AG09319 (cell line): ENCODE measurements around the gene TRIP12.
"Not testable (repeated sequence)": the region's sequence is repeated elsewhere in the genome, so short reads cannot be mapped to it uniquely, and the experiment has no call there.

Experiments used
- DNase-seq: peaks from one replicate; pipeline ENCODE4 v3.0.0-alpha.2; 2010; ENCODE audit warnings: low read depth; ENCODE audit errors: extremely low read depth
- CTCF ChIP-seq: IDR thresholded peaks from 2 replicates; pipeline ENCODE4 v1.5.1; 2011; ENCODE audit warnings: low read depth, mild to moderate bottlenecking, inconsistent platforms, low read length, moderate library complexity

The TRIP12 gene

DNA sequence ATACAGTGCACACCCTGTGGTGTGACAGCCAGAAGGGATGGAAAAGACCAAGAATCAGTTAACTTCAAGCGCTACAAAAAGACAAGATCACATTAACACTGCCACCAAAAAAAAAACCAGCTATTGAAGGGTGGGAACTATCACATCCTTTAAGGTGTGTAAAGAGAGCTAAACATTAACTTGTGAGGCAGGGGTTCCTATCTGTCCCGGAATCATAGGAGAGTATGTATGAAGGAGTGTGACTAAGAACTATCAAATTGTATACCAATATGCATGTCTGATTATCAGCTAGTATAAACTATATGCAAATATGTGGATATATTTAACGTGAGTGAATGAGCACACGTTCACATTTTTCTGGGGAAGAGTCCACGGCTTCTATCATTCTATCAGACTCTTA is 119.0 kb downstream of the TRIP12 start:
- no peak for DNase-seq
- no peak for TF ChIP-seq CTCF

DNA sequence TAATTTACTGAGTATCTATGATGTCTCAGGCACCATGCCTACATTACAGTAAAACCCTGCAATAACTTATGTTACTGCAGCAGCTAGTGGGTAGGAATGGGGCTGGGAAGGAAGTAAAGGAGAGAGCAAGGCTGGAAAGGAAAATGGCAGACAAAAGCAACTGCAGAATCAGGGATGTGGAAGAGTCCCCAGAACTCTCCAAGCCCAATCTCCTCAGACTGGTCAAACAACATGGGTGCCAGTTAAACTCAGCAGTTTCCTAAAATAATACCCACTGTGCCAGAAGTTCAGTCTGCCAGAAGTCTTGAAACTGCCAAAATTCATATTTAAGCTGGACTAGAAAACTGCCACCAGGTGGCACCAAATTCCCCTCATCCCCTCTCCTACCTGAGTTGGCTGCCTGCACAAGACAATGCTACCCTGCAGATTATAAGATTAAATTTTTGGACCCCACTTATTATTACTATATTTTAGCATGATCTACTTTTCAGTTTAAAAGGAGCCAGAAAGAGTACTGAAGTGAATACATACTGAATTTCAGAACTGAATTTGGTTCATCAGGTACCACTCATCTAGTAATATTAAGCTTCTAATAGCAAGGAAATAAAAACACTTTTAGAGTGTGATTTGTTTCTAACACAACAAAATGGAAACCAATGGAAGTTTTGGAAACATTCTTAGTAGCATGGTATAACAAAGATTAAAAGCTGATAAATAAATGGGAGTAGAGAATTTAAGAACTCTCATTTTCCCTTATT is 120.6 kb downstream of the TRIP12 start:
- no peak for DNase-seq
- TF ChIP-seq CTCF, result peak; percentile 70

DNA sequence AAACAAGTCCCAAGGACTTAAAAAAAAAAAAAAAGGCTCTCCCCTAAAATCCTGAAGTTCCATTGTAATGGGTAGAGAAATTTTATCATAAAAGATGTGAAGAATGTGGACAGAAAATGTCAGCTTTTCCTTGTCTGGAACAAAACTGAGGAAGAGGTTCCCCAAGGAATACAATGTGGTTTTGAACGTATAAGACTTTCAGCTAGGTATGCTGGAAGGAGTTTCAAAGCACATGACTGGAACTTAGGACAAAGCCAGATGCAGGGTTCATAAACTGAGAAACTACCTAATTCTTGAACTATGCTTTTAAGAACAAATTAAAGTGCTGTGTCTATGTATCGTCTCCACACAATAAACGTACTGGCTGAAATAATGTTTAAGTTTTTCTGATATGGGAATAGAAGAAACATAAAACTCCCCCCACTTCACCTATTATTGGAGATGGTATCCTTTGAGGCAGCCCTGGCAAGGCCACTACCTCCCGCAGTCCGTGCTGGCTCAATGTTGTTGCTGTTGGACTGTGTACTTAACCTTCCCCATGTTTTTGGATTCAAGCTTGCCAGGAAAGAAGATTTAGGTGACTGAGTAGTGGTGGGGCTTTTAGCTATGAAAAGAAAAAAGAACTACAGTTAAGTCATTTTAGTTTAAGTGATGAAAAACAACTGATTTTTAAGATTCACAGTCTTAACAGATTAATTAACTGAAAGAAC is 123.2 kb downstream of the TRIP12 start:
- no peak for DNase-seq
- TF ChIP-seq CTCF, result no peak

DNA sequence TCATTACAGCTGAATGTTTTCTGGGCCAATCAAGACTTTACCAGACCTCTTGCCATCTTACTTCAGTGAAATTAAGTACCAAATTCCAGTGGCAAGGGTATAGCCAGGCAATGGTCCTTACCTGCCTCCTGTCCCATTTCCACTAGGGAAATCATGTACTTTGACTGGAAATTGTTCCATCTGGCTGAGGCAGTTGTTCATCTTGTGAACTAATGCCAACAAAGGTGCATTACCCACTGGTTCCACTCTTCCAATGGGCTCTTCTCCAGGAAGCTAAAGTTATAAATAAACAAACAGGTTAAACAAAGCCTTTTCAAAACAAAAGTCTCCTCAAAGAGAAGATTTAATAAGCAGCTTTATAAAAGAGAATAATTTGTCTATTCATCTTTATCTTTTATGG is 126.8 kb downstream of the TRIP12 start:
- no peak for DNase-seq
- no peak for TF ChIP-seq CTCF

- TF ChIP-seq CTCF, result no peak
- no peak for DNase-seq
Measured at GRCh38 chr2:229794636-229795035, 127.2 kb downstream of the TRIP12 start.

GRCh38 chr2:229786289-229786688 is 135.5 kb downstream of the TRIP12 start:
- not testable (repeated sequence) for DNase-seq

- DNase-seq, result no peak
- TF ChIP-seq CTCF, result no peak
Measured at GRCh38 chr2:229784791-229785190, 137.0 kb downstream of the TRIP12 start.
